Esophagus squamous epithelium (tissue), 4 donors: ENCODE results near the gene DPH2.

ENCODE experiments used
- CTCF ChIP-seq, 6 experiments: fragments of 450-650 bp in 4 of 6; fragments of 200-600 bp in 2 of 6; sonication (generic) in 2 of 6; IDR thresholded peaks; one replicate each; pipeline ENCODE4 v1.5.1; 2016 to 2019; ENCODE audit warnings: antibody characterized with exemption in 6 of 6, mild to moderate bottlenecking in 4 of 6, moderate library complexity in 4 of 6
- POLR2A ChIP-seq, 4 donors: fragments of 450-650 bp; IDR thresholded peaks; one replicate each; pipeline ENCODE4 v1.6.1; 2017; ENCODE audit warnings: antibody characterized with exemption in 4 of 4, mild to moderate bottlenecking in 4 of 4, moderate library complexity in 3 of 4

- TF ChIP-seq CTCF (IDR thresholded peaks at IDR 0.05) (no peak), POLR2A (IDR thresholded peaks at IDR 0.05) (no peak)
These were observed 37.8 kb upstream of the DPH2 start for GRCh38 chr1:43931711-43932660.
